Measurements from ENCODE around the gene AUTS2.
"Not testable (repeated sequence)": the region's sequence is repeated elsewhere in the genome, so short reads cannot be mapped to it uniquely, and the experiment has no call there.

AUTS2 gene

DNA sequence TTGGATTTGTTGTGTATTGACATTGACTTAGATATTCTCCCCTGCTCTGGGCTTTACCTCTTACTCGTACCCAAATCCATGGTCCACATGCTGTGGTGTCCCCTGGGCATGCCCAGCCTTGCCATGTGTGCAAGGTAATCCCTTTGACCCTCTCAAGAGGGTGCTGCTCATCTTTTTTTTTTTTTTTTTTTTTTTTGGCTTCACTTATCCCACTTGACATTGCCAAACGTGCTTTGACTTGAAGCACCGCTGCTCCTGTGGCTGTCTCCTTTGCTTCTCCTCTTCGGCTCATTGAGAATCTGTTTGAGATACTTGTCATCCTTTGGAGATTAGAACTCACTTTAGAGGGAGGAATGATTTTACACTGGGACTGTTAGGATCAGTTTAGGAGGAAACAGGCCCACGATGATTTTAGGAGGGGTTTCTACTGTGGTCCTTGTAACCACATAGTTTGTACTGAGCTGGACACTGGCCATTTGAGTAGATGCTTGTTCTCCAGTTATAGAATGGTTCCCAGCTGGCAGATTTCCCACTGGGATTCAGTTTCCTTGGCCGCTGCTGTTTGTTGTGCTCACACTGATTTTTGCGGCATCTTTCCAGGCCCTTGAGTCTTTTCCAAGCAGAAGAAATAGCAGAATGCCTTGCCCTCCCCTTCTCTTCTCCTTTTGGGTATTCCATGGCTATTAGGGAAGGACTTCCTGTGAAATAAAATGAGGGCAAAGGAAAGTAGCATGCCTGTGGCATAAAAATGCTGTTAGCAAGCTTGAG is 184.8 kb downstream of the AUTS2 start:
- DNase-seq (ENCODE audit: low read depth in 2 of 2, low spot score in 1 of 2) = no peak

- DNase-seq (ENCODE audit: low read depth in 2 of 2, low spot score in 1 of 2) = not testable (repeated sequence)
Observed at GRCh38 chr7:69786130-69786529, 187.9 kb downstream of the AUTS2 start.

DNA sequence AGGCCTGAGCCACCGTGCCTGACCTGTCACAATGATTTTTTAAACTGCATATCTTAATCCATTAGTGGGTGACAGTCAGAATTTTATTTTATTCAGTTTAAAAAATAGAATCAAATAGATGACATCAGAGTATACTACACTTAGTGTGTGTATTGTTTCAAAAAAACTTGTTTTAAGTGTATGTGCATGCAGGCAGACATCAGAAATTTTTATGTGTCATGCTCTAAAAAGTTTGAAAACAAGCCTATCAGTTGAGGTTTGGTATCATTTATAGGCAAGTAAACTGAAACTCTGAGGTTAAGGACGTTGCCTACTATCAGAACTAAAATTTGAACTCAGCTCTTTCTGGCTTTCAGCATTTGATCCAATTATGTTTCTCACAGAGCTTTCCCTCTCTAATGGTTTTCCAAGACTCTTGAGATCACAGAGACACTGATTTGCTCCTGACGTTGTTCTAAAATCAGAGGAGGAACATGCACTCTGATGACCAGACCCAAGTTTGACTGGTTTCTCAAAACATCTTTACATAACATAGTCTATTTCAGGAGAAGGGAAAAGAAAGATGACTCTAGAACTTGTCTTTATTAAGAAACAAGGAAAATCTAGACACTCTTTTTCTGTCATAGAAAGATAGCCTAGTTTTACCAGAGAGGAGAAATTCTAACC is 188.6 kb downstream of the AUTS2 start:
- no peak for DNase-seq (ENCODE audit: low read depth in 2 of 2, low spot score in 1 of 2)

GRCh38 chr7:69787736-69788431 is 189.6 kb downstream of the AUTS2 start:
- DNase-seq (ENCODE audit: low read depth in 2 of 2, low spot score in 1 of 2) = no peak

- DNase-seq (ENCODE audit: low read depth in 2 of 2, low spot score in 1 of 2) = no peak
Observed at GRCh38 chr7:69789563-69789962, 191.3 kb downstream of the AUTS2 start.

DNA sequence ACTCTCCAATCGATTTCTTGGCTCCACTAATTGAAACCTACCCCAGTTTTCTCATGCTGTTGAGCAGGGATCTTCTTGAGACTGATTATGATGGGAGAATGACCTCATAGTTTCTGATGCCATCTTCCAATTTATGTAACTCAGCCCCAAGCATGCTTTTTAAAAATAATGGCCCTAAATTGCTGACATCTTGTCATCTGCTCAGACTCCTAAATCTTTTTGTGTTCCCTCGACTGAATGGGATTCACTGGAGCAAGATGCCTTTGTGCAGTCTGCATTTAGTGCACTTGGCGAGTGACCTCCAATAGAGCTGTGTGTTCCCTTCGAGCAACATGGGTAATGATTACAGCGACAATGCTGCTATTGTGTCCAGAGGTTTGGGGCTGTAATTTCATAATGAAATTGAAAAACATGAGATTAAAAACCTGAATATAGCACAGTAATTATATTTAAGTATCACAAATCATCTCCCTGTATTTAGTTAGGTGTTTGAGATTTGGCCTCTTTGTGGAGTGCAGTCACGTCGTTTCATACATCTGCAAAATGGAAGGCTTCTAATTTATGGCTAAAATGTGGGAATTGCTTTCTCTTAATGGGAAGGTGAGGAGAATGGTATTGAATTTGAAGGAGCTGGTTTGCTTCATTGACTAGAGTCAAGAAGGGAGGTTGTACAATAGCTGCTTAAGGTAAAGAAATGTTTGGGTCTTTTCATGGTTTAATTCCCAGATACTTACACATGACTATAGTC is 192.9 kb downstream of the AUTS2 start:
- DNase-seq (ENCODE audit: low read depth in 2 of 2, low spot score in 1 of 2) = no peak

- DNase-seq (ENCODE audit: low read depth in 2 of 2, low spot score in 1 of 2) = no peak
Observed at GRCh38 chr7:69791739-69792138, 193.5 kb downstream of the AUTS2 start.

GRCh38 chr7:69795932-69796331 is 197.7 kb downstream of the AUTS2 start:
- no peak for DNase-seq (ENCODE audit: low read depth in 2 of 2, low spot score in 1 of 2)

- no peak for DNase-seq (ENCODE audit: low read depth in 2 of 2, low spot score in 1 of 2)
Observed at GRCh38 chr7:69796416-69796815, 198.1 kb downstream of the AUTS2 start.

DNA sequence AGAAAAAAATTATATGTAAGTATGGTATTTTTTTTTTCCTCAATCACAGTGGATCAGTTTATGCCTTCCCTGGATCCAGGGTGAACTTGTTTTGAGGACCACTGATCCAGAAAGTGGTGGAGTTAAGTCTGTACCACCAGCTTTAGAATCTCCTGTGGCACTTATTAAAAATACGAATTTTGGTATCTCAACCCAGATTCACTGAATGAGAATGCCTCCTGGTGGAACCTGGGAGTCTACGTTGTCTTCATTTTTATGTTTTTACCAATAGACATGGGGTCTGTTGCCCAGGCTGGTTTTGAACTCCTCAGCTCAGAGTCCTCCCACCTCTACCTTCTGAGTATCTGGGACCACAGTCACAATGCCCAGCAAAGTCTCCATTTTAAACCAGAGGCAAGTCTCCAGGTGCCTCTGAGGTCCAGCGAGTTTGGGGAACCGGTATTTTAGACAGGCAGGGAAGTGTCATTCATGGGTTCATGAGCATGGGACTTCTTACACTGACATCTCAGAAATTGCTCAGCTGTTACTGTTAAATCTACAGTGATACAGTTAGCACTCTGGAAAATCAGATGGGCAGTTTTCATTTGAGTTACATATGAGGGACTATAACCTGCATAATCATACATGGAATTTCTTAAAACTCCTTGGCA is 200.9 kb downstream of the AUTS2 start:
- no peak for DNase-seq (ENCODE audit: low read depth in 2 of 2, low spot score in 1 of 2)

DNA sequence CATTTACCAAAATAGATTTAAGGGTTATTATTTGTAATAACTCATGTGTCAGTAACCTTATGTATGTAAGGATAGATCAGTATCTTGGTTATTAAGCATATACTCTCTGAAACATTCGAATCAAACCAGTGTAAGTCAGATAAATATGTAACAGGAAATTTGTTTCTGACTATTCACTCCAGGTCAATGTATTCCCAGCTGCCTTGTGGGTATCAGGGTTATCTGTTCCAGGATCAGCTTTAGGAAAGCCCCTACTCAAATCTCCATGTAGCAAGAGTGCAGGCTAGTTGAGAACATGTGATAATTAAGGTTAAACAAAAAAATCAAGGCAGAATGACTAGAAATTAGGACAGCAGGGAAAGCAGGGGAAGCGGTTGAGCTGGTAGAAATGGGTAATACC is 201.7 kb downstream of the AUTS2 start:
- no peak for DNase-seq (ENCODE audit: low read depth in 2 of 2, low spot score in 1 of 2)

GRCh38 chr7:69800495-69800894 is 202.2 kb downstream of the AUTS2 start:
- no peak for DNase-seq (ENCODE audit: low read depth in 2 of 2, low spot score in 1 of 2)

- no peak for DNase-seq (ENCODE audit: low read depth in 2 of 2, low spot score in 1 of 2)
Observed at GRCh38 chr7:69801729-69802682, 203.7 kb downstream of the AUTS2 start.

GRCh38 chr7:69803699-69804516 is 205.6 kb downstream of the AUTS2 start:
- no peak for DNase-seq (ENCODE audit: low read depth in 2 of 2, low spot score in 1 of 2)

DNA sequence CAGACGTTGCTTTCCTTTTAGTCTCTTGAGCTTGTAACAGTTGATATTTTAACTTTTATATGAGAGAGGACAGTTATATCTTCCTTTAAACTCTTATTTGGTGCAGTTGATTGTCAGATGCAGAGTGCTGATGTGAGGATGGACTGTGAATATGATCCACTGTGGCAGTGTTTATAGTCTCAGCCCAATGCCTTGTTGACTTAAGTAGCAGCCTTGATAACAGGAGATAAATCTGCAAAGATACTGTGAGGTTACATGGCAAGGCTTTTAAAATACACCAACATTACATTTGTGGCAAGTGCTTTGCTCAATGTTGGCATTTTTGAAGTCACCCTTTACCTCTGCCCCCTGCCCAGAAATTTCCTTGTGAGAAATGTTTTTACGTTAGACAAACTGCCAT is 206.7 kb downstream of the AUTS2 start:
- no peak for DNase-seq (ENCODE audit: low read depth in 2 of 2, low spot score in 1 of 2)

DNA sequence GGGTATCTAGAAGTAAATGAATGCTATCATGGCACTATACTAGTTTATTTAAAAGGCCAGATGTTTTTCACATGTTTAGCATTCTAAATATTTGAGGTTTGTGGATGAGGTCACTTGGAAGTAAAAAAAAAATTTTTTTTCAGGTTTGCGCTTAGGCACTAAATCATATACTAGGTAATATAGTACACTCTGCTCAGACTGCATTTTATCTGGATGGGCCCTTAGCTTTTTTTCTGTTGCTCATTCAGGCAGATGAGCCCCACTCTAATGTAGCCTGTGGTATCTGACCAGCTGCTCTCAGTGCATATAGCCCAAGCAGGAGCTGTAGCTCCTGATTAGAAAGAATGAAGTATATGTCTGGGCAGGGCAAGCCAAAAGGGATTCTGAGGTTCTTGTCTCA is 210.1 kb downstream of the AUTS2 start:
- DNase-seq (ENCODE audit: low read depth in 2 of 2, low spot score in 1 of 2) = no peak

GRCh38 chr7:69811476-69812308 is 213.4 kb downstream of the AUTS2 start:
- DNase-seq (ENCODE audit: low read depth in 2 of 2, low spot score in 1 of 2) = no peak

- no peak for DNase-seq (ENCODE audit: low read depth in 2 of 2, low spot score in 1 of 2)
Observed at GRCh38 chr7:69812756-69813155, 214.5 kb downstream of the AUTS2 start.
